Glomerular endothelial cell (primary cell): ENCODE measurements around the gene RAD51D. TPM values are rescaled to one million over a fixed set of nuclear protein-coding genes. Genes with fewer than 3 reads are reported as not detected.
"Not testable (repeated sequence)": the region's sequence is repeated elsewhere in the genome, so short reads cannot be mapped to it uniquely, and the experiment has no call there.

Experiments used
- DNase-seq: peaks from one replicate; pipeline ENCODE4 v3.0.0-alpha.2; 2011; ENCODE audit warnings: low read depth, low spot score; ENCODE audit errors: extremely low read depth
- total RNA-seq: library from RNA; depleted of rRNA; stranded (reverse); fragments of >200 nt; gene quantifications from 2 replicates; pipeline ENCODE4 v1.2.3, GENCODE V29; 2015

Gene RAD51D
- total RNA-seq, 1 donor from 2014 or later = 15.9 TPM

GRCh38 chr17:35073183-35073790 is 46.4 kb downstream of the RAD51D start:
- no peak for DNase-seq

GRCh38 chr17:35069311-35069710 is 50.3 kb downstream of the RAD51D start:
- DNase-seq = no peak

GRCh38 chr17:35068249-35068648 is 51.4 kb downstream of the RAD51D start:
- DNase-seq = no peak

- DNase-seq = no peak
Observed at GRCh38 chr17:35065880-35066279, 53.8 kb downstream of the RAD51D start.

- no peak for DNase-seq
Observed at GRCh38 chr17:35064516-35065215, 55.0 kb downstream of the RAD51D start.

- DNase-seq = peak; percentile 82
Observed at GRCh38 chr17:35063514-35064223, 56.0 kb downstream of the RAD51D start, which contains the start of gene RFFL. TSS of gene RFFL (minus strand) at chr17:35063707. CDS start at chr17:35026553, 37,154 bp downstream.

GRCh38 chr17:35062308-35062707 is 57.4 kb downstream of the RAD51D start:
- no peak for DNase-seq

- DNase-seq = no peak
Observed at GRCh38 chr17:35057332-35057915, 62.2 kb downstream of the RAD51D start.

GRCh38 chr17:35056013-35056412 is 63.6 kb downstream of the RAD51D start:
- no peak for DNase-seq

- no peak for DNase-seq
Observed at GRCh38 chr17:35053204-35053603, 66.5 kb downstream of the RAD51D start.

GRCh38 chr17:35052780-35053179 is 66.9 kb downstream of the RAD51D start:
- DNase-seq = no peak

GRCh38 chr17:35052241-35052610 is 67.4 kb downstream of the RAD51D start:
- no peak for DNase-seq

GRCh38 chr17:35051579-35052240 is 68.0 kb downstream of the RAD51D start:
- no peak for DNase-seq

- DNase-seq = no peak
Observed at GRCh38 chr17:35051183-35051578, 68.5 kb downstream of the RAD51D start.

GRCh38 chr17:35050170-35050569 is 69.5 kb downstream of the RAD51D start:
- no peak for DNase-seq

GRCh38 chr17:35048685-35049379 is 70.8 kb downstream of the RAD51D start:
- DNase-seq = no peak

- DNase-seq = no peak
Observed at GRCh38 chr17:35046740-35047283, 72.8 kb downstream of the RAD51D start.

- DNase-seq = no peak
Observed at GRCh38 chr17:35046245-35046644, 73.4 kb downstream of the RAD51D start.

GRCh38 chr17:35045458-35045979 is 74.1 kb downstream of the RAD51D start:
- DNase-seq = not testable (repeated sequence)

GRCh38 chr17:35044181-35044580 is 75.5 kb downstream of the RAD51D start:
- DNase-seq = no peak
